Measurements from ENCODE around the gene PCARE.
"Not testable (repeated sequence)": the region's sequence is repeated elsewhere in the genome, so short reads cannot be mapped to it uniquely, and the experiment has no call there.

Gene PCARE

DNA sequence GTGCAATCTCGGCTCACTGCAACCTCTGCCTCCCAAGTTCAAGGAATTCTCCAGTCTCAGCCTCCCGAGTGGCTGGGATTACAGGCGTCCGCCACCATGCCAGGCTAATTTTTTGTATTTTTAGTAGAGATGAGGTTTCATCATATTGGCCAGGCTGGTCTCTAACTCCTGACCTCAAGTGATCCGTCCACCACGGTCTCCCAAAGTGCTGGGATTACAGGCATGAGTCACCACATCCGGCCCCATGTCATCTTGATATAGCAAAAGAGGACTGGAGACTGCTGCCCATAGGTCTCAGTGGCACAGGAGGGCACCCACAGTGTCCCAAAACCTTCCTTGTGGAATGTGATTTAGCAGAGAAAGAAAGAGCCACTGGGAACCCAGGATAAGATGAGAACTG lies 16.0 kb upstream of the PCARE start:
- not testable (repeated sequence) for DNase-seq

DNA sequence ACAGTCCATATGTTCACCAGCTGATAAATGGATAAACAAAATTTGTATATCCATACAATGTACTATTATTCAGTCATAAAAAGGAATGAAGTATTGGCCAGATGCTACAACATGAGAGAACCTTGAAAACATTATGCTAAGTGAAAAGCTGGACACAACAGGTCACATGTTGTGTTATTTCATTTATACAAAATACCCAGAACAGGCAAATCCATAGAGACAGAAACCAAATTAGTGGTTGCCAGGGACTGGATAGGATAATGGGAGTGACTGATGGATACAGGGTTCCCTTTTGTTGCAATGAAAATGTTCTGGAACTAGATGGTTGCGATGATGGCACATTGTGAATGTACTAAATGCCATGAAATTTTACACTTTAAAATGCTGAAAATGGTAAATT lies 10.2 kb upstream of the PCARE start:
- DNase-seq, result no peak

DNA sequence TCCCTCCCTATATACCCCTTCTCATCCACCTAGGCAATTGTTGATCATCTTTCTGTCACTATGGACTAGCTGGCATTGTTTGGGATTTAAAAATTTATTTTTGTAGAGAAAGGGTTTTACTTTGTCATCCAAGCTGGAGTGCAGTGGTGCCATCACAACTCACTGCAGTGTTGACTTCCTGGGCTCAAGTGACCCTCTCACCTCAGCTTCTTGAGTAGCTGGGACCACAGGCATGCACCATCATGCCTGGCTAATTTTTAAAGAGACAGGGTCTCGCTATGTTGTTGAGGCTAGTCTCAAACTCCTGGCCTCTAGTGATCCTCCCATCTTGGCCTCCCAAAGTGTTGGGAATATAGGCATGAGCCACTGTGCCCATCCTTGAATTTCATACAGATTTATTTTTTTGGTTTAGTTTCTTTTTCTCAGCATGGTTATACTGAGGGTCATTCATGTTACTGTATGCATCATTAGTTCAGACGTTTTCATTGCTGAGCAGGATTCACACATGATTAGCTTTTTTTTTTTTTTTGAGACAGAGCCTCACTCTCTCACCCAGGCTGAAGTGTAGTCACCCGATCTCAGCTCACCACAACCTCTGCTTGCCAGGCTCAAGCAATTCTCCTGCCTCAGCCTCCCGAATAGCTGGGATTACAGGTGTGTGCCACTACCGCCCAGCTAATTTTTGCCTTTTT lies 8.6 kb upstream of the PCARE start:
- no peak for DNase-seq

DNA sequence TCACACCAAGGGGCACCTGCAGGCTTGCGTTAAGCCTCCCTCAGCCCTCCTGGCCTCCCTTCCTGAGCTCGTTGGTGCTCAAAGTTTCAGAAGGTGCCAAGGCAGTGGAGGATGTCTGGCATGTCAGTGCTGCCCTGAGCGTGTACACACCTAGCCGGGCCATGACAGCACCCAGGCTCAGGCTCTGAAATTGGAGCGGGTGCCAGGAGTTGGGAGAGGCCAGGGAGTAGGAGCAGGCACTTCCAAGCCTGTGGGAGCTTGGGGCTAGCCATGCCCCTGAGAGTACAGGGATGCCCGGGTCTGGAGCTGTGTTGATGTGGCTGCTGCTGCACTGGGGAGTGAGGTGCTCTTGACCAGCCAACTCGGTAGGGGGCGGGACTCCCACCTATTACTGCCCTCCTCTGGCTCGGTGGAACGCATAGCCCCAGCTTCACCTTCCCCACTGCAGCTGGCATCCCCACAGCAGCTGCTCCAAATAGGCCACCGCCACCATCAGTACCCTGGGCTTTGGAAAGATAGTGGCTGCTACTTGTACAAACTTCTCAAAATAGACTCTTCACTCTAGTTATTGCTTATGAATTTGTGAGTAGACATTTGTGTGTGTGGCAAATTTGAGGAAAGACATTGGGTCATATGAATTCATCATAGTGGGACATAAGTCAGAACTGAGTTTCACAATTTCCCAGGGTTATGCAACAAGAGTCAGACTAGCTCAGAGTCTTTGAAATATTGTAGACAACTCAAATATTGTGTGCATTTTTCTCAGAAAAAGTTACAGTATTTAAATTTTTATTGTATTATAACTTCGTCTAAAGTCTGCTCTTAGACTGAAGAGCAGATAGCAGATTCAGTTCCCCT lies 6.8 kb upstream of the PCARE start:
- no peak for DNase-seq

DNA sequence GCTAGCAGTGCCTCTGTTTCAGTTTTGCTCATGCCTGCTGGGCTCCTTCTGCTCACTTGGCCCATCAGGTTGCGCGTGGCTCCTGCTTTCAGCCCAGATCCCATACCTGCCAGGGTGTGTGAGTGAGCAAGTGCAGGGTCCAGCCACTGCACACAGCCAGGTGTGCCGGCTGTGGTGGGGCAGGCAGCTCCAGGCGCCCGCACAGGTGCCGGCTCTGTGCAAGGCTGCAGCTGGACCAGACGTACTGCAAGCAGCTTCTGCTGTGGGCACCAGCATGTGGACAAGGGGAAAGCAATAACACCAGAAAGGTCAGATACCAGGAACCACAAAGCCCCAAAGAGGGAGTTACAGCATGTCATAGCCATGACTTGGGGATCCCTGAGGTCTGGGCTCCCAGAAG lies 5.6 kb upstream of the PCARE start:
- DNase-seq, result no peak

DNA sequence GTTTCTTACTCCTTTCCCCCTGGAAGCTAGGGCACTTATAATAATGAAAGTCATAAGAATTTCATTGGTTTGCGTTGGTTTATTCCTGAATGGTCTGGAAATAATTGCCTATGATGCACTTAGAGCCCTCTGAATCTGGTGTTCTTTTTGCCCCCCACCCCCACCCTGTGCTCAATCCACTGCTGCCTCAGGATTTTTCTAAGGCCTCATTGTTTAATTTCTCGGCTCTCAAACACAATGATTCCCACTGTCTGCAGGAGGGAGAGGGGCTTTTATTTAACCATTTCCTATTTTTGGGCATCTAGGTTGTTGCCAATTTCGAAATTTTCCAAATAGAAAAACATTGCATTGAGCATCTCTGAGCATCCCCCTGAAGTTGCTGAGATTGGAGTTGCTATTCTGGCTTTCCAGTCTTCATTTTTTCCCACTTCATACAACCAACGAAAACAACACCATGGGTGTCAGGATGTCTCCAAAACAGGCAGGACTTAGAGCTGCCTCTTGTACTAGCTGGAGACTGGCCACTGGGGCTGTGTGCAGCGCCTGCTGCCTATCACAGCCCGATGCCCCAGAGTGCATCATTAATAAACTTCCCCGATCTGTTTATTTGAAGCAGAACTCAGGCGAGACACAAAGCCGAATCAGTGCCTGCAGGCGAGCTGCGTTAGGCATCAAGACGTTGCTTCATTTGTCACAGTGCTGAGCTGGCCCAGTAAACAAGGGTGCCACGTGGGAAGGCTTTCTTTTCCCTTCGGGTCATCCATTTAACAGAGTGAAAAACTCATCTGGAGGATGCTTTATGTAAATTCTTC lies 1.8 kb upstream of the PCARE start:
- DNase-seq, result no peak

DNA sequence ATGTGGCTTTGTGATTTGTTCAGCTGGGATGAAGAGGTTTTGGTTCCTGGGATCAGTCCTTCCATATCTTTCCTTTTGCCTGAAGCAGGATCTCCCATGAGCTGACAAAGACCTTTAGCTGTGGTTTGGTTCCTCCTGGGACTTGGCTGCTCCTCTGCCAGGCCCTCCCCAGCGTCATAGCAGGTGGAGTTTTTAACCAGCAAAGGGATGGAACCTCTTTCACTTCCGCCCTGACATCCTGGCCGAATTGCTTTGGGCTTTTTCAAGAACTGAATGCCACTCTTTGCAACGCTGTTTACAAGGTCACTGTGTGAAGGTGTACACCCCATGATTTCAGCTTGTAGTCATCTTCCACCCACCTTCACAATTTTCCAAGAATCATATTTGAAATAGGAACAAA lies 390 bp downstream of the PCARE start:
- DNase-seq, result no peak

DNA sequence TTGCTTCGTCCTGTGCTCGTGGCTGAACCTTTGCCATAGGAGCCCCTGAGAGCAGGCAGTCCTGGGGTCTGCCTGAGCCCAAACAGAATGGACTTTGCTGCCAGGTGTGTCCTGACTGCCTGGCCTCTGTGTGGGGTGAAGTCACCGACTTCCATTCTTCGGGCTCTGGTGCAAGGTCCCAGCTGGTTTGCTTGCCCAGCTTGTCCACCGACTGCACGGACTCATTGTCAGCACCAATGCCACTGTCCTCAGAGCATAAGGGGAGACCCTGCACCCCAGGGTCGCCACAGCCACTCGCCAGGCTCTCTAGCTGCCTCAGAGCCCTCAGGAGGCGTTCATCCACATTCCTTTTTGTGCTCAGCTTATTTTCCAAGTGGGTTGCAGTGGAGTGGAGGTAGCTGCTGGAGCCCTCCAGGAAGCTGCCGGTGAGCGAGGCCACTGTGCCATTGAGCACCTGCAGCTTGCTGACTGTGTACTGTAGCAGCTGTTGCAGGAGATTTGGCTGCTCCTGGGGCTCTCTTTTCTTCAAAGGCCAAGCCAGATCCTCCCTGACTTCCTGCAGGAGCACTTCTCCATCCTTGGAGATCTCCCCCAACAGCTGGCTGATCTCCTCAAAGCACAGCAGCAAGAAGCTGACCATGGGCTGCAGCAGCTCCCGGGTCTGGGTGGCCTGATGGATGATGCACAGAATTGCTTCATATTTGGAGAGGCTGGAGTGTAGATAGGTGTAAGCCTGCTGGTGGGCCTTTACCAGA lies 1.2 kb downstream of the PCARE start:
- DNase-seq, result no peak

DNA sequence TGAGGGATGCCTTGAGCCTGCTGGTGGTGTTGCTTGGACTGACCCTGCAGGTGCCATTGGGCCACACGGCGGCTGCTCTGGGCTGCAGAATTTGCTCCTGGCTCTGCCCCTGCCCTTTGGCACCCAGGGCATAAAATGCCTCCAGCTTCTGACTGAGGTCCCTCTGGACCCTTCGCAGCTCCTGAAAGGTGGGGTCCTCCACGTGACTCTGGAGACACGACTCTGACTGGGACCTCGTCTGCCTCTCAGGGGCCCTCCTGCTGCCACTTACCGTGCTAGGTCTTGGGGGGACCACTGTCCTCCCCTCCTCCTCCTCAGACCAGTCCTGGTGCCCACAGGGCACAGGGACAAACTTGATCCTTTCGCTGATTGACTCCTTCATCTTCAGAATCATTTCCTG lies 2.1 kb downstream of the PCARE start:
- DNase-seq, result no peak

DNA sequence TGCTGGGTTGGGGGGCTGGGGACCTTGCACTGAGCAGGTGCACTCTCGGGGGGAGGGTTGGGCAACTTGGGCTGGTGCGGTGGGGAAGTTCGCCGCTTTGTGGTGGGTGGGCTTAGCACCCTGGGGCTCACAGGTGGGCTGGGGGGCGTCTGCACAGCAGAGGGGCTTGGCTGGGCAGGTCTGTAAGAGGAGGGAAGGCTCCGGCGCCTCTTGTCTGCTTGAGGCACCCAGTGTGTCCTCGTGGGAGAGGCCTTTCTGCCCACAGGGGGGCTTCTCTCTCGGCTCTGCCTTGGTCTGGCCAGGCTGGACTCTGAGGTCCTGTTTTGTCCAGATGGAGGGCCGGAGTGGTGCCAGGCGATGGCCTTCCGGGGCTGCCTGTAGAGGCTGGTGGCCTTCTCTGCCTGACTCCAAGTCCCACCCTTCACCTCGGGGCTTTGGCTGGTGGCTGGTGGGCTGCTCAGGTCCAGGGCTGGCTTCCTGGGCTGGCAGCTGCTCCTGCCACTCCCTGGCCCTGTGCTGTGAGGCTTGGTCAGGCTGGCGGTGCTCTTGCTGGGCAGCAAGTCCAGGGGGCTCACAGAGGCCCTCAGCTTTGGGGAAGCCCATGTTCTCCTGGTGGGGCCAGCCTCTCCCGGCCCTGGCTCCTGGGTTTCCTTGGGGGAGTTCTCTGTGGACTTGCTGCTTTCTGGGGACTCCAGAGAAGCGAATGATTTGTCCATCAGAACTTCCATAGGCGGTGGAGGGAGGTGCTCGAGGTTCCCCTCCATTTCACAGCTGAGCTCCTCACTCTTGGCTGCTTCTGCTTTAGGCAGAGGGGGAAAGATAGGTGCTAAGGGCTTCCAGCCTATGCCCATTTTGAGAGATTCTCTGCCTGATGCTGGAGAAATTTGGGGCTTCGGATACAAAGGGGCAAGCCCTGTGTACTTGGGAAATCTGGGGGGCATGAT lies 3.0 kb downstream of the PCARE start:
- no peak for DNase-seq

DNA sequence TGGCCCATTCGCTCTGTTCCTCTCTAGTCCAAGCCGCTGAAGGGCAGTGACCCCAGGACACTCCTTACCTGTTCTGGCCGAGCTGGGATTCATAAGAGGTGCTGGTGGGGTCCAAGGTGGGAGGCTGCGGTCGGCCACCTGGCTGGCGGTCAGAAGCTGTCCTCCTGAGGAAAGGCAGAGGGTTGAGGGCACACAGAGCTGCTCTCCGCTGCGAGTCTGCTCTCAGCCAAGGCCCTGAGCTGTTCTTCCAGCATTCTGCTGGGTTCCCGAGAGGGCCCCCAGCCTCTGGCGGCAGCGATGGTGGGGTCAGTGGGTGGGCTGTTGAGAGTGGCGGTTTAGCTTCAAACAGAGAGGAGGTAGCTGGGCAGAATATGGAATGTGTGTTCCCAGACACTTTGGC lies 3.8 kb downstream of the PCARE start:
- DNase-seq, result no peak

DNA sequence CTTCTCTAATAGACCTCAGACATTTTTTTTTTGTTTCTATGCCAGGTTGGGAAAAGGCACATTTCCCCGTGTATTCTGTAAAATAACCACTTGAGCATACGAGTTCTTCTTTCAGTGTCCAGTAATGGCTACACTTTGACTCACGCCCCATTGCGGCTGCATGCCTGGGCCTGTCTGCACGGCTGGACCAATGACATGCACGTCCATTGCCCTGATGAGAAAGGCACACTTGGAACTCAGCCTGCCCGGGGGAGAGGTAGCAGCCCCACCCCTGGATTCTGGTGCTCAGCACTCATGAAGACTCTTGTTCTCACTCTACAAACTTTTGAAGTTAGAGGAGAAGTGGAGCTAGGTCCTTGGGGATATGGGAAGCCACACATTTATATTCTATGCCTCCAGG lies 5.8 kb downstream of the PCARE start:
- DNase-seq, result no peak

DNA sequence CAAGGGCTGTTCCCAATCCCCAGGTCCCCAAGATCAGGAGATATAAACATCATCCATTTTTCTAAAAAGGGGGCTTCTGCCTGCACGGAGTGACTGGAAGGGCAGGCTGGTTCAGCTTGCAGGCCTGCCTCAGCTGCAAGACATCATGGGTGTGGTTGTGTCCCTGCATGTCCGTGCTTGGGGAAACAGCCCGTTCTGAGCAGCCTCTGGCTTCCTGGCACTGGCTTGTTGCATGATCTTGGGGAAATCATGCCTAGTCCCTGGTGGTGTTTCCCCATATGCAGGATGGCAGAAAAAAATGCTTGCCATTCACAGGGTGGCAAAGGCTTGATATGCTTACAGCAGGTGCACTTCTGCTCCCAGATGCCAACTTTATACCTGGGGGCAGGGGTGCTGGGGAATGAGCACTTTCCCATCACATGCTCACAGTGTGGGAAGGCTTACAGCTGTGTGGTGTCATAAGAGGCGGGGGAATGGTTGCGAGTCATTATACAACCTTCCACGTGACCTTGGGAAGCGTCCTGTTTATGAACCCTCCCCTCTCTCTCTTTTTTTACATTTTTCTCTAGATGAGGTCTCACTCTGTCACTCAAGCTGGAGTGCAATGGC lies 7.2 kb downstream of the PCARE start:
- no peak for DNase-seq

DNA sequence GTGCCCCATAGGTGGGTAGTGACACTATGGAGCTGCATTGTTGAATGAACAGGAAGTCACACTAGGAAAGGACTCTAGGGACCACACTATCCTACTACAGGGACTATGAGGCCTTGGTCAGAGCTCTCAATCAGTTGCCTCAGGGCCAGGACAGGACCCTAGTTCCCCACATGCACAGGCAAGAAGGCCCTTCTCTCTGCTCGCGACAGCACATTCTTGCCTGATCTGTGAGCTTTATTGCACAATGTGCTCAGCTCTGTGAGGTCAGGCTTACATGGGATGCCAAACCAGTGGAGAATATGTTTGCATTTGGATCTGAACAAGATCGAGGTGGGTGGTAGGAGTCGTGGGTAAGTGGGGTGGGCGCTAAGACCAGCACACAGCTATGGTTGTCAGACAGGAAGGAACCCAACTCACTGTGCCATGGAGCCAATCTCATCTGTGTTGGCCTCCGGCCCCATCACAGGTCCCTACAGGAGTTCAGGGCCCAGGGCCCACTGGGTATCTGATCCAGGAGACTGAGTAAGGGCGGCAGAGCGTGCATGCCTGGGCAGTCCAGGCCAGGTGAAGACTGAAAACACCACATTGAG lies 8.0 kb downstream of the PCARE start:
- DNase-seq, result no peak

DNA sequence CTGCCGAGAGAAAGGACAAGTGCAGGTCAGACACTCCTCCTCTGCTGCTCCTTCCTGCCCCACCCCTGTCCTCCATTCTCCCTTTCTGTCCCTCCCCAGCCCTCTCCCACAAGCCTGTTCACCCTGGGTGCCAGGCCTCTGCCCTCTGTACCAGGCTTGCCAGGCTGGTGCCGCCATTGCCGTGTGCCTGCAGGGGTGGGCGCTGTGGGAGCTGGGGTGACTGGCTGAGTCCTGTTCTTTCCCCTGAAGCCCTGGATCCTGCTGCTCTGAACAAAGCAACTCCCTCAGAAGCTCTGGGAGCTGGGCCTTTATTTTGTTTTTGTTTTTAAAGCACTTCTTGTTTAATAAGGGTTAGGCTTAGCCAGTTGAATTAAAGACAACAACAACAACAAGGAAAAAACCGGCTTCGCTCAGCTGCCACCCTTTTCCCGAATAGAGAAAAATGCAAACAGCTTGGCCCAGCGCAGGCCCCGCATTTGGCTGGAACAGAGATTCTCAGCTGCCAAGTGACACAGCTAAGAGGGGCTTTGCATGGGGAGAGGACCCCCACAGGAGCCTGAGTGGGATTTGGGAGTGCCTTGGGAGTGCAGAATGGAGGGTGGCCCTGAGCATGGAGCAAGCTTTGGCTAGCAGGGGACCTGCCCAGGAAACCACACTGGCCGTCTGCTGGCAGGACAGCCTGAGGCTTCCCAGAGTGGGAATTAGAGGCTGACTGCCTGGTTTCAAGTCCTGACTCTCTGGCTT lies 9.1 kb downstream of the PCARE start:
- DNase-seq, result no peak

DNA sequence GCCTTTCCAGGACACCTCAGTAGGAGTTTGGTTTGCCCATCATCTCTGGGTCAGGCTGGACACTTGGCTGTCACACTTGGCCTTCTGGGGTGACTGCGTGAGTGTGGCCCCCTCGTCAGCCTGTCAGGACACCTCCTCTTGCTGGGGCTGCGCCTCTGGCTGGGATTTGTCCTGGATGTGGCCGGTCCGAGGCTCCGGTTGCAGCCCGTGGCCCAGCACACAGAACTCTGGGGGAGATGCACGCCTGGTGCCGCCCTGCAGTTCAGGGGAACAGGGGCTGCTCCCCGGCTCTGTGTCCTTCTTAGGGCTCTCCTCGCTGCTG lies 9.6 kb downstream of the PCARE start:
- no peak for DNase-seq

DNA sequence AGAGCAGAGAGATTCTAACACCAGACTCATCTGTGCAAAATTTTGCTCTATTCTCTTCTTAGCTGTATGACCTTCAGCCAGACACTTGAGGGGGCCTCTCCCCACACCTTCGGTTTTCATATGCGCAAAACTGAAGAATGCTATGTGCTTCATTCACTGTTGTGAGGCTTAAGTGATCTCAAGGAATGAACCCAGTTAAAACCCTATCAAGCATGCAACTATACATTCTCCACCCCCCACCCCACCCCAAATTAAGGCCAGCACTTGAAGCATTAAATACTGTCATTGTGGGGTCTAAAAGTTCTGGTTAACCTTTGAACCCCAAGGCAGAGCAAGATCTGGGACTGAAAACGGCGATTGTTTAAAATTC lies 10.0 kb downstream of the PCARE start:
- no peak for DNase-seq

DNA sequence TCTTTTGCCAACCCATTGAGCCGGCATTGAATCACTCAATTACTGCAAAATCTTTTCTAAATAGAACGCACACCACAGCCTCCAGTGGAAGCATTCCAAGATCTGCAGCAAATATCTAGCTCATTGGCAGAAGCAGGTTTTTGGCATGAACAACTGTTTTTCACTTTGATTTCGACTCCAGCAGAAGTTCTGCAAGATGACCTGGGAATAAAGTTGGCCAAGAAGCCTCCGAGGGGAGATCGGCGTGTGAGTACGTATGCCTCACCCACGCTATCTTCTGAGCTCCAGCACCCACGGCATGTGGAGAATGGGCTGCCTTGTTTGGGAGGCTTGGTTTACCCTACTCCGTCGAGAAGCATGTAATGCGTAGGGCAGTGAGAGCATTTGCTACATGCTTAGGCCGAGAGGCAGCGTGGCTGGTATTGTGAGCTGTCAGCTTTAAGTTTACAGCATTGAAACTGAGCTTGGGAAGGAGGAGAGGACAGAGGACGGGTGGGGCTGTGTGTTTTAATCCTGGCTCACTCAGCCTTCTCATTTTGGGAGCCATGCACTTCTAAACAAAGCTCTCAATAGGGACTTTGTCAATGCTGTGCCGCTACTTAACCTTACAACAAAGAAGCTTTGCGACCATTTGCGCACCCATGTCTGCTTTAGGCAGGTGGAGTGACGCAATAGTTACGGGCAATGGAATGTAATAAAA lies 10.5 kb downstream of the PCARE start:
- no peak for DNase-seq

DNA sequence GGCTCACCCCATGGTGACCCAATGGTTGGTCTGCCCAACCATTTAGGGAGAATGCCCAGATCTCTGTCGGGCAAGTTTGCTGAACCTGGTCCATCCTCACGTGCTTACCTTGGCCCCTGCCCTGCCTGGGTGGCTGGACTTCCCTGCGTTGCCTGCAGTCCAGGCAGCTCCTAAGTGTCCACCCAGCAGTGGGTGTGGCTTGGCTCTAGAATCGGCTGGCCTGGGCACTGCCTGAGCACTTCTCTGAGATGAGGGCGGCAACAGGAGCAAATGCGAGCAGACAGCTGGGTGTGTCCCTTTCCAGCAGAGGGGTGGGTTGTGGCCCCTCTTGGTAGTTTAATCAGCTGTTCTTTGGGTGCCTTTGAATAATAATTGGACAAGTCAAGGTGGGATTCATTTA lies 11.3 kb downstream of the PCARE start:
- no peak for DNase-seq

DNA sequence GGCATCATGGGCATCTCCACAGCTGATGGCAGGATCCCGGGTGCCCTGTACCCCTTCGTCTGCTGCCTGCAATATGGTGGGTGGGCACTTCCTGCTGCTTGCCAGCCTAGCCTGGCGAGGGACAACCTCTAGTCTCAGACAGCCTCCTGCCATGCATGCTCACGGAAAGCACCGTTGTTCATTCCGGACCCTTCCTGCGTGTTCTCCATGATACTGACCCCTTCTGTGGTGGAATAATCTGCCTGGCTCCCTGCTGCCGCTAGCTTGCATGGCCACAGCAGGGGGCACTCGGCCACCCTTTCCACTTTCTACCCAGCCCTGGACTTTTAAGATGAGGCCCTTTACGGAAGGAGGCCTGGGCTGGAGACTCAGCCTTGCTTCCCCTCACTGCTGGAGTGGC lies 12.0 kb downstream of the PCARE start:
- DNase-seq, result no peak
